GM12864 (cell line): ENCODE results near the gene JDP2.

Experiments
- DNase-seq: peaks from one replicate; pipeline ENCODE4 v3.0.0-alpha.2; 2011; ENCODE audit warnings: low read depth
- H3K4me3 ChIP-seq: 2 replicates; pipeline ENCODE4 v1.5.1; 2011; ENCODE audit warnings: mild to moderate bottlenecking, low read depth, low read length, control low read depth
- TF ChIP-seq, protein P1 (sequence below): IDR thresholded peaks from 2 replicates; pipeline ENCODE4 v1.5.1; 2011; ENCODE audit warnings: low read depth, mild to moderate bottlenecking, moderate library complexity, low read length, control low read depth, inconsistent platforms; ENCODE audit errors: missing control alignments

Gene JDP2

DNA sequence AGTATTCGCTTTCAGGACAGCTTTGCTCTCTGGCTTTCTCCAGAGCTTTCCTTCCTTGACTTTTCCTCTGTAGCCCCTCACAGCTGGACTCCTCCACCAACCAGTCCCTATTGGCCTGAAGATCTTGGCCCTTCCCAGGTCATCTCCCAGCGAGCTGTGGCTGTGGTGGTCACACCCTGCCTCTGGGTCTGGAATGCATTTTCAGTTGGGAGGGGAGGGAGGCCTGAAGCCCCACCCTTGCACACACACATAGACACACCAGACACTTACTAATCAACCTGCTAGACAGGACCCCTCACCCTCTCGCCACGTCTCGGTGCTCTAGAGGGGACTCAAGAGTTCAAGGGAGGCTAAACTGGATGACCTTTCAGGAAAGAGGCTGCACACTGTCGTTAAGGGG lies 13.9 kb downstream of the JDP2 start:
- DNase-seq, result no peak
- TF ChIP-seq, protein P1, sequence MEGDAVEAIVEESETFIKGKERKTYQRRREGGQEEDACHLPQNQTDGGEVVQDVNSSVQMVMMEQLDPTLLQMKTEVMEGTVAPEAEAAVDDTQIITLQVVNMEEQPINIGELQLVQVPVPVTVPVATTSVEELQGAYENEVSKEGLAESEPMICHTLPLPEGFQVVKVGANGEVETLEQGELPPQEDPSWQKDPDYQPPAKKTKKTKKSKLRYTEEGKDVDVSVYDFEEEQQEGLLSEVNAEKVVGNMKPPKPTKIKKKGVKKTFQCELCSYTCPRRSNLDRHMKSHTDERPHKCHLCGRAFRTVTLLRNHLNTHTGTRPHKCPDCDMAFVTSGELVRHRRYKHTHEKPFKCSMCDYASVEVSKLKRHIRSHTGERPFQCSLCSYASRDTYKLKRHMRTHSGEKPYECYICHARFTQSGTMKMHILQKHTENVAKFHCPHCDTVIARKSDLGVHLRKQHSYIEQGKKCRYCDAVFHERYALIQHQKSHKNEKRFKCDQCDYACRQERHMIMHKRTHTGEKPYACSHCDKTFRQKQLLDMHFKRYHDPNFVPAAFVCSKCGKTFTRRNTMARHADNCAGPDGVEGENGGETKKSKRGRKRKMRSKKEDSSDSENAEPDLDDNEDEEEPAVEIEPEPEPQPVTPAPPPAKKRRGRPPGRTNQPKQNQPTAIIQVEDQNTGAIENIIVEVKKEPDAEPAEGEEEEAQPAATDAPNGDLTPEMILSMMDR, result no peak
- H3K4me3 ChIP-seq, result no peak overlapping the region

DNA sequence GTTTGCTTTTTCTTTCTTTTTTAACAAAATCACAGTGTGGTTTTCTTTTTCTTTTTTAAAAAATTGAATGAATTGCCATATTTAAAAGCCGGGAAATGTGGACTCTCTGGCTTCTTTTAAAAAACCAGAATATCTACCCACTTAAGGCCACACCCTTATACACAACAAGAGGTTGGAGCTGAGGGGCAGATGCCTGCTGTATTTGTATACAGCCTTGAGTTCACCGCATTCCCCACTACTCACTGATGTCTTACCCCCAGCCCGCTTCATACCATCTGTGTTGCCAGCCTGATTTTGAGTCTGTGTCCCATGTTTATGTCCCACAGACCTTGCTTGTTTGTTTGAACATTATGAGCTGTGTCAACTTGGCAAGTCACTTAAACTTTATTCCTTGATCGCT lies 14.3 kb downstream of the JDP2 start:
- H3K4me3 ChIP-seq, result no peak overlapping the region
- TF ChIP-seq, protein P1, result no peak
- no peak for DNase-seq

DNA sequence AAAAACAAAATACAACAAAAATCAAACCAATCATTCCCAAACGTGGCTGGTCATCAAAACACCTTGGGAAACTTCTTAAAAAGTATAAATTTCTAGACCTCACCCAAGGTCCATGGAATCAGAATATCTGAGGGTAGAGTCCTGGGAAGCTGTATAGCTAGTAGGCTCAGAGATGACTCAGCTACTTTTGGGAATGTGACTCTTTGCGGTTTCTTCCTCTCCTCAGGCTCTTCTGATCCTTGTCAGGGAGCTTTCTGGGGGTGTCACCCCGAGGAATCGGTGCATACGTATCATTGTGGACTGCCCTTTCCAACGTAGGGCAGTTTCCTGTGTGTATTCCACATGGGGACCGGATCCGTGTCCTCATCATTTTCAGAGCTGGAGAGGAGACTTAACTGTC lies 14.8 kb downstream of the JDP2 start:
- no peak for DNase-seq
- TF ChIP-seq, protein P1, result no peak
- no peak overlapping the region for H3K4me3 ChIP-seq

GRCh38 chr14:75443203-75443969 lies 15.6 kb downstream of the JDP2 start:
- DNase-seq, result no peak
- H3K4me3 ChIP-seq, result no peak overlapping the region
- TF ChIP-seq, protein P1, result no peak

- TF ChIP-seq, protein P1, result no peak
- no peak overlapping the region for H3K4me3 ChIP-seq
- no peak for DNase-seq
Measured at GRCh38 chr14:75445236-75445635, 17.4 kb downstream of the JDP2 start.

- H3K4me3 ChIP-seq, result no peak overlapping the region
- DNase-seq, result no peak
- TF ChIP-seq, protein P1, result no peak
Measured at GRCh38 chr14:75445963-75446362, 18.1 kb downstream of the JDP2 start.

- no peak overlapping the region for H3K4me3 ChIP-seq
- DNase-seq, result no peak
- TF ChIP-seq, protein P1, result no peak
Measured at GRCh38 chr14:75446447-75446846, 18.6 kb downstream of the JDP2 start.
